Astrocyte of the spinal cord (primary cell): Measurements from ENCODE around the gene COL4A2.

Source experiments
- DNase-seq: peaks from one replicate; pipeline ENCODE4 v3.0.0; 2011; ENCODE audit warnings: low read depth, low spot score
- H3K4me3 ChIP-seq: 2 replicates; pipeline ENCODE4 v1.5.1; 2011; ENCODE audit warnings: low read depth, mild to moderate bottlenecking, low read length, moderate library complexity
- in situ Hi-C: cut with HindIII; loops from 2 replicates; pipeline ENCODE4 v1.10.0; 2017; ENCODE audit warnings: low sequenced_read_pairs
- TF ChIP-seq, protein P1 (sequence below): IDR thresholded peaks from 2 replicates; pipeline ENCODE4 v1.5.1; 2012; ENCODE audit warnings: low read depth, mild to moderate bottlenecking, low read length, inconsistent platforms

COL4A2 gene

DNA sequence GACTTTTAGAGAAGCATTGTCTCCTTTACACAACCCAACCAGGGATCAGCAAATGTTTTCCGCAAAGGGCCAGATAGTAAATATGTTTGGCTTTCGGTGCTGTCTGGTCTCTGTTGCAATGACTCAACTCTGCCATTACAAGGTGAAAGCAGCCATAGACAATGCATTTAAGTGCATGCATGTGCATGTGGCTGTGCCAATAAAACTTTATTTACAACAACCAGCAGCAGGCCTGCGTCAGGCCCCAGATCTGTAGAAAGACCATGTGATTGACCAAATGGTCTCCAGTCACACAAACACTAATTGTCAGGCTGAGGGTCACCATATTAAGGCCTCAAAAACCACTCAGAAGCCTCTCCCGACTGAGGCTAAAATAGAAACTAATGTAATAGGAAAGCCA, 246.3 kb downstream of the COL4A2 start:
- no peak for DNase-seq

DNA sequence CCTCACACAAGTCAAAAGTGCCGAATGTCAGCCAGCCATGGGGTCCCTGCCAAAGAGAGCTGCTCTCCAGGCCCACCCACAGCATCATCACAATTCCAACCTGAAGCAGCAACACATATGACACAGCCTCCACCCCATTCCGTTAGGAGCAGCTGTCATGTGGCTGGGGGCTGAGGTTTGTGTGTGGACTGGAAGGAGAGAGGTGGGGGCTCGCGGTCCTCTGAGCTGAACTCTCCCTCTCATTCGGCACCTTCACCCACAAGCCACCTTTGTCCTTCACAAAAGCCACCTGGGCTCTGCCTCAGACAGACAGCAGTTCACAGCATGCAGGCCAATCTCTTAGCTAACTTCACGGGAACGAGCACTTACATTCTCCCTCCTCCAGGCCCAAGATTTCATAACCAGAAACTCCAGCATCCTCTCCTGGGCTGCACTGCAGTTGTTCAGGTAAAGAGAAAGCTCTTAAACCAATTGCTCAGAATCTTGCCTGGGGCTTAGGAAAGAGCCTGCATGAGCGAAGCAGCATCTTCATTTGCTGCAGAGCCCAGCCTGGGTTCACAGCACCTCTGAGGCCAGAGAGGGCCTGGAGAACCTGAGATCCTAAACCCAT, 247.2 kb downstream of the COL4A2 start:
- in situ Hi-C loops, result no loop called here
- H3K4me3 ChIP-seq, result no peak overlapping the region
- DNase-seq, result no peak
- TF ChIP-seq, protein P1, sequence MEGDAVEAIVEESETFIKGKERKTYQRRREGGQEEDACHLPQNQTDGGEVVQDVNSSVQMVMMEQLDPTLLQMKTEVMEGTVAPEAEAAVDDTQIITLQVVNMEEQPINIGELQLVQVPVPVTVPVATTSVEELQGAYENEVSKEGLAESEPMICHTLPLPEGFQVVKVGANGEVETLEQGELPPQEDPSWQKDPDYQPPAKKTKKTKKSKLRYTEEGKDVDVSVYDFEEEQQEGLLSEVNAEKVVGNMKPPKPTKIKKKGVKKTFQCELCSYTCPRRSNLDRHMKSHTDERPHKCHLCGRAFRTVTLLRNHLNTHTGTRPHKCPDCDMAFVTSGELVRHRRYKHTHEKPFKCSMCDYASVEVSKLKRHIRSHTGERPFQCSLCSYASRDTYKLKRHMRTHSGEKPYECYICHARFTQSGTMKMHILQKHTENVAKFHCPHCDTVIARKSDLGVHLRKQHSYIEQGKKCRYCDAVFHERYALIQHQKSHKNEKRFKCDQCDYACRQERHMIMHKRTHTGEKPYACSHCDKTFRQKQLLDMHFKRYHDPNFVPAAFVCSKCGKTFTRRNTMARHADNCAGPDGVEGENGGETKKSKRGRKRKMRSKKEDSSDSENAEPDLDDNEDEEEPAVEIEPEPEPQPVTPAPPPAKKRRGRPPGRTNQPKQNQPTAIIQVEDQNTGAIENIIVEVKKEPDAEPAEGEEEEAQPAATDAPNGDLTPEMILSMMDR, result no peak

More for the DNA sequence above, 246.3 kb downstream of the COL4A2 start:
- no peak overlapping the region for H3K4me3 ChIP-seq
- TF ChIP-seq, protein P1, result no peak
- in situ Hi-C loops, result no loop called here

DNA sequence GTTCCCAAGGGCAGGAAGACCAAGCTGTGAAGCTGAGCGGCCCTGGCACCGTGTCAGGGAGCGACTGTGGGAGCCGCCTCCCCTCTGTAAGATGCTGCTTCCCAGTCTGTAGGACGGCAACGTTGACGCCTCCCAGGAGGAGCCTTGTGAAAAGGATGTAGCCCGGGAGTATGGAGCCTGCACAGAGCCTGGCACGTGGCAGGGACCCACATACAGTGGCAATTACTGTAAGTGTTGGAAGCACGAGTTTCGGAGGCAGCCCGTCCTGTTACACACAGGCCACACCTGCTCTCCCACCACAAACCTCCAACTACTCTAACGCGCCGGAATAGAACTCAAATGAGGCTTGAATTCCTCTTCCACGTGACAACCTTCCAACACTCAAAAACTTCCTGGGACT, 247.9 kb downstream of the COL4A2 start:
- TF ChIP-seq, protein P1, result no peak
- H3K4me3 ChIP-seq, result no peak overlapping the region
- DNase-seq, result no peak
- in situ Hi-C loops, result no loop called here

DNA sequence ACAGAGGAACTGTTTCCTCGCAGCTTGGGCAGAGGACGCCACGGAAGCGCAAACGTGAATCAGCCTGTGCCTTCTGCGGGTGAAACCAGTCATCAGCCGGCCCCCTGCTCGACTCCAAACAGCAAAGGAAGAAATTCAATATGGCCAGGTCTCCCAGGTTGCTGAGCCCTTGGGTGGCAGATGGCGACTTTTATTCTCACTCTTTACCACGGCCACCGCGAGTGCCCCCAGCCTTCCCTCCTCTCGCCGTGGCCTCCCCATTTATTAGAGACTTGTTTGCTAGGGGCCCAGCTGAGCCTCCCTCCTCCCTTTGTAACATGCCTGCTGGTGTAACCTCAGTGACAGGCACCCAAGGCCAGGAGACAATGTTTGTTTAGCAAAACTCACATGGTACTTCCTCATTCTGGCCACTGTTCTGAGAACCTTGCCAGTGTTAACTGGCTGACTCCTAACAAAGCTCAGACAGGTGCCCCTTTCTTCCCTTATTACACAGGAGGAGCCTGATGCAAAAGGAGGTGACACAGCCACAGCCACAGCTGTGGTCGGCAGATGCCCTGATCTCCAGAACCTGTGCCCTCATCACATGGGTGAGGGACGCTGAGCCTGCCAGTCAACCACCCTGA, 248.6 kb downstream of the COL4A2 start:
- no peak overlapping the region for H3K4me3 ChIP-seq
- TF ChIP-seq, protein P1, result no peak
- DNase-seq, result no peak
- in situ Hi-C loops, result no loop called here

DNA sequence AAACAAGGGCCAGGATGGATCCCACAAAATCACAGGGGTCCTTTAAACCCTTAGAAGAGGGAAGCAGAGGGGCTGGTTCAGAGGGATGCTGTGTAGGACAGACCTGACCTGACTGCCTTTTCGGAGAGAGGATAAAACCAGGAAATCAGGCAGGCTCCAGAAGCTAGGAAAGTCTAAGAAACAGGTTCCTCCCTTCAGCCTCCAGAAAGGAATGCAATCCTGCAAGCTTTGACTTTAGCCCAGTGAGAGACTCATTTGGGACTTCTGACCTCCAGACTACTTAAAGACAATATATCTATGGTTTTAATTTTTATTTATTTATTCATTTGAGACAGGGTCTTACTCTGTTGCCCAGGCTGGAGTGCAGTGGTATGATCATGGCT, 249.1 kb downstream of the COL4A2 start:
- TF ChIP-seq, protein P1, result no peak
- no peak for DNase-seq
- in situ Hi-C loops, result no loop called here
- no peak overlapping the region for H3K4me3 ChIP-seq

DNA sequence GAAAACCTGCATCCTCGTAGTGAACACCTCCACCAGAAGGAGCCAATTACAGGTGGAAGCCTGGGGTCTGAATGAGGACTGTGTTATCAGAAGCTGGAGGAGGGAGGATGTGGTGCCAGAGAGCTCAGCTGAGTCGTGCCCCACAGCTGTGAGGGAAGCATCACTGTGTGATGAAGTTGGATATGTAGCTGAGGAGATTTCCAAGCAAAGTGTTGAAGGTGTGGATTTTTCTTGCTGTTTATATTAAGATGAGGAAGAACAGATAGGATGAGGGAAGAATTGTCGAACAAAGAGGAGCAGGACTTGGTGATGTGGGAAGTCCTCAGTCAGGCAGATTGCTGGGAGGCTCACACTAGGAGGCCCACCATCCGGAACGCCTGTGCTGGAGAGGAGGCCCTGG, 250.0 kb downstream of the COL4A2 start:
- no peak for DNase-seq
- in situ Hi-C loops, result no loop called here
- TF ChIP-seq, protein P1, result no peak
- H3K4me3 ChIP-seq, result no peak overlapping the region
